ENCODE results near the gene TMEM106C. TPM values are rescaled to one million over a fixed set of nuclear protein-coding genes. Genes with fewer than 3 reads are reported as not detected.

Gene TMEM106C
- total and polyA plus RNA-seq, 9 of the 15 experiments (the other 6 are each of a cell fraction or from before 2014, with no cell fraction given), result 37.6 to 183 (median 57.2) TPM

DNA sequence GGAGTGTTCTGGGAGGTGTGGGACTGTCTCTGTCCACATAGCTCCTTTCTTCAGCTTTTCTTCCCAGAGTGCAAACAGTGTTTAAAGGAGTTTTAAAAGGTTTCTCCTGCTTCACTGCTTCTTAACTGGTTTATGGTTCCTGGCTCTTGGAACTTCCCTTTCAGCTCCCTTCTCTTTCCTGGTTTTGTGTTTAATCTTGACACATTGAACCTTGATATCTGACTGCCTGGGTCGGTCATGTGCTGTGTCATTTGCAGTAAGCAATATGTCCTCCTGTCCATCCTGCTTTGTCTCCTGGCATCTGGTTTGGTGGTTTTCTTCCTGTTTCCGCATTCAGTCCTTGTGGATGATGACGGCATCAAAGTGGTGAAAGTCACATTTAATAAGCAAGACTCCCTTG, 2.2 kb downstream of the TMEM106C start:
- in situ Hi-C loops (cut with MboI), result loop anchor here (10.0 kb wide), 1 partner anchor 199 kb away; no protein-coding TSS in a partner anchor
- Histone ChIP-seq H4K20me1 (replicated peaks; ENCODE audit: control insufficient read depth, insufficient read depth, low read length) (no peaks in the 10 kb centered on the region), H3K79me2 (ENCODE audit: control insufficient read depth, insufficient read depth, low read length) (no peaks in the 10 kb centered on the region), H3K27me3 (ENCODE audit: control insufficient read depth in 2 of 2, insufficient read depth in 2 of 2, low read length in 2 of 2) (peaks cover 11 to 20% of the 10 kb centered on the region in 2 experiments; a peak in 4 of 5 replicates), H3K27ac (ENCODE audit: extremely low read depth, low read depth, low read length) (no peak overlapping the region), H3K4me3 (no peak overlapping the region), H3K4me1 (replicated peaks in 1 of 2; ENCODE audit: control insufficient read depth in 2 of 2, insufficient read depth in 2 of 2, low read length in 2 of 2) (peaks cover 6 to 11% of the 10 kb centered on the region in 2 experiments; a peak in 4 of 5 replicates), H3K9ac (ENCODE audit: insufficient read depth in 1 of 2, low read depth in 2 of 2, low read length in 2 of 2) (no peak overlapping the region; a peak in 1 of 4 replicates), H3K36me3 (ENCODE audit: control insufficient read depth, insufficient read depth, low read length) (peaks cover 21% of the 10 kb centered on the region; the same call in 2 of the 3 replicates), H3K9me1 (ENCODE audit: control insufficient read depth, insufficient read depth, low read length) (no peaks in the 10 kb centered on the region), H3K4me2 (ENCODE audit: insufficient read depth, low read length) (no peak overlapping the region), H2AFZ (ENCODE audit: low read depth, low read length) (no peak overlapping the region), H3K9me3 (replicated peaks; ENCODE audit: control insufficient read depth, insufficient read depth, low read depth, low read length) (no peaks in the 10 kb centered on the region)
- WGBS (ENCODE audit: insufficient coverage, low coverage, missing lambda C conversion rate), result 72% methylated on average over 3 of the region's 3 CpGs
- ChIA-PET POLR2A (no interaction called here), CTCF (ENCODE audit: low intra/inter-chr PET ratio) (no interaction called here)
- BruUV-seq (replicated peaks), result no TSS peak
- intact Hi-C loops (cut with micrococcal nuclease), result no loop called here
- FAIRE-seq, result no peak
- TF ChIP-seq, protein P1, sequence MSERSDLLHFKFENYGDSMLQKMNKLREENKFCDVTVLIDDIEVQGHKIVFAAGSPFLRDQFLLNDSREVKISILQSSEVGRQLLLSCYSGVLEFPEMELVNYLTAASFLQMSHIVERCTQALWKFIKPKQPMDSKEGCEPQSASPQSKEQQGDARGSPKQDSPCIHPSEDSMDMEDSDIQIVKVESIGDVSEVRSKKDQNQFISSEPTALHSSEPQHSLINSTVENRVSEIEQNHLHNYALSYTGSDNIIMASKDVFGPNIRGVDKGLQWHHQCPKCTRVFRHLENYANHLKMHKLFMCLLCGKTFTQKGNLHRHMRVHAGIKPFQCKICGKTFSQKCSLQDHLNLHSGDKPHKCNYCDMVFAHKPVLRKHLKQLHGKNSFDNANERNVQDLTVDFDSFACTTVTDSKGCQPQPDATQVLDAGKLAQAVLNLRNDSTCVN (CRISPR knock-in tag; IDR thresholded peaks at IDR 0.05), result no peak
- no peak for TF ChIP-seq ELF2 (CRISPR knock-in tag; IDR thresholded peaks at IDR 0.05)
- TF ChIP-seq, protein P2, sequence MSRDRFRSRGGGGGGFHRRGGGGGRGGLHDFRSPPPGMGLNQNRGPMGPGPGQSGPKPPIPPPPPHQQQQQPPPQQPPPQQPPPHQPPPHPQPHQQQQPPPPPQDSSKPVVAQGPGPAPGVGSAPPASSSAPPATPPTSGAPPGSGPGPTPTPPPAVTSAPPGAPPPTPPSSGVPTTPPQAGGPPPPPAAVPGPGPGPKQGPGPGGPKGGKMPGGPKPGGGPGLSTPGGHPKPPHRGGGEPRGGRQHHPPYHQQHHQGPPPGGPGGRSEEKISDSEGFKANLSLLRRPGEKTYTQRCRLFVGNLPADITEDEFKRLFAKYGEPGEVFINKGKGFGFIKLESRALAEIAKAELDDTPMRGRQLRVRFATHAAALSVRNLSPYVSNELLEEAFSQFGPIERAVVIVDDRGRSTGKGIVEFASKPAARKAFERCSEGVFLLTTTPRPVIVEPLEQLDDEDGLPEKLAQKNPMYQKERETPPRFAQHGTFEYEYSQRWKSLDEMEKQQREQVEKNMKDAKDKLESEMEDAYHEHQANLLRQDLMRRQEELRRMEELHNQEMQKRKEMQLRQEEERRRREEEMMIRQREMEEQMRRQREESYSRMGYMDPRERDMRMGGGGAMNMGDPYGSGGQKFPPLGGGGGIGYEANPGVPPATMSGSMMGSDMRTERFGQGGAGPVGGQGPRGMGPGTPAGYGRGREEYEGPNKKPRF (IDR thresholded peaks at IDR 0.05; ENCODE audit: low read depth, low read length), result no peak
- DNase-seq (ENCODE audit: extremely low read depth in 1 of 4, low spot score in 3 of 4), result no peak
- no peak for ATAC-seq
